Medulla oblongata (tissue), 1 donor: ENCODE measurements around the gene CHST7.

ENCODE experiments used
- DNase-seq: peaks from one replicate; pipeline ENCODE4 v3.0.0-alpha.2; 2015; ENCODE audit errors: extremely low spot score

Gene CHST7

DNA sequence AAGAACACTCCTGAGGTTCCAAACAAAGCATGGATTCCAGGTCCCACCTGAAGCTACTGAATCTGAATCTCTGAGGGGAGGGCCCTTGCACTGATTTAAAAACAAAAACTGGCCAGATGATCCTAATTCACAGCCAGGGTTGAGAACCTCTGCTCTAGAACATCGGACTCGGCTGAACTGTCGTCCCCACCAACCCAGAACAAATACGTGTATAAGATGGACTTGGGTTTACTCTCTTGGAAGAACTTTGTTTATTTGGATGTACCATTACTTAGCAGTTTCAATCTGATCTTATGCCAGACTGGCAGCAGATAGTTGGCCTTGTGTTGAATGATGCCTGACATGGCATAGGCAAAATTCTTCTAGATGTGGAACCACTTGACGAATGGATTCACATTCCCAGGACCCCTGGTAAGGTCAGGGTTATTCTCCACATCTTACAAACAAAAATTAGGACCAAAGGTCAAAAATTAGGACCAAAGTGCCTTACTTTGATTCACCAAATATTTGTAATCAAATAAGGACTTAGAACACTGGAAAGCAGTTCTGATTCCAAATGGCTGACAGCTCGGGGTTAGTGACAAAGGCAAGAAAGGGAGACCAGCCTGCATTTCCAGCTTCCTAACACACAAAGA lies 29.0 kb downstream of the CHST7 start:
- no peak for DNase-seq

DNA sequence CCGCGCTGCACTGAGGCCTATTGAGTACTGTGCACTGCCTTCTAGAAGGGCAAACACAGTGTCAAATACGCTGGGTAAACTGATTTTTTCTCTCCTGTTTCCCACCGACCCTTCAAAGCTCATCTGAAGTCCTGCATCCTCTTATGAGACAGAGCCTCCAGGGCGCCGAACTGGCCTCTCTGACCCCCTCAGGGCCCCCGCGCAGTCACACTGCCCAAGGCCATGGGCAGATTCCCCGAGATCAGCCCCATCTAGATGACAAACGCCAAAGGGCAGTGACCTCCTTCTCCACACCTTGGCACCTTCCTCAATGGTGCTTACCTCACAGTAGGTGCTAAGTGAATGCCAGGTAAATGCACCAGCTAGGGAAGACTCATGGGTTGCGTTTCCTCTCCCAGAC lies 34.4 kb downstream of the CHST7 start:
- DNase-seq, result no peak

DNA sequence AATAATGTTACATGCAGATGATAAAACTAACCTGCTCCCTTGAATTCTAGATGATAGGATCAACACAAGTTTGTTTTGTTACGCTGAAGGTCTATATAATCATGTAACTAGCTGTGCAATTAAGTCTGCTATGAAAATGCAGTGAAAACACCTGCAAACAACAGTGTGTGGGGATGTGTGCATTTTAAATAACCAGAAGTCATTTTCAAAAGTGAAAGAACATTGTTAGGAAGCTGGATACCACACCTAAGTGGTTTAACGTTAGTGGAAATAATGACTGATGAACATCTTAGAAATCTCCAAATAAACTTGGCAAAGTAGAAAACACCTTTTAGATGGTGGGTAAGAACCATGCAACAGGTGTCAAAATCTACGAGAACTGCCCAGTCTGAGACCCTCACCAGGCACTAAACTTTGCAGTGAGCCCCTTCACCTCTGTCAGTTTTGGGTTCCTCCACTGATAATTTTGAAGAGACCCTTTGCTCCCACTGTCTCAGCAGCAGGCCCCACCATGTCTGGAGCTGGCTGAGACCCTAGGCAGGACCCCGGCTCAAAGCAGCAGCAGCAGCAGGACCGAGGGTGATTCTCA lies 36.6 kb downstream of the CHST7 start:
- no peak for DNase-seq

DNA sequence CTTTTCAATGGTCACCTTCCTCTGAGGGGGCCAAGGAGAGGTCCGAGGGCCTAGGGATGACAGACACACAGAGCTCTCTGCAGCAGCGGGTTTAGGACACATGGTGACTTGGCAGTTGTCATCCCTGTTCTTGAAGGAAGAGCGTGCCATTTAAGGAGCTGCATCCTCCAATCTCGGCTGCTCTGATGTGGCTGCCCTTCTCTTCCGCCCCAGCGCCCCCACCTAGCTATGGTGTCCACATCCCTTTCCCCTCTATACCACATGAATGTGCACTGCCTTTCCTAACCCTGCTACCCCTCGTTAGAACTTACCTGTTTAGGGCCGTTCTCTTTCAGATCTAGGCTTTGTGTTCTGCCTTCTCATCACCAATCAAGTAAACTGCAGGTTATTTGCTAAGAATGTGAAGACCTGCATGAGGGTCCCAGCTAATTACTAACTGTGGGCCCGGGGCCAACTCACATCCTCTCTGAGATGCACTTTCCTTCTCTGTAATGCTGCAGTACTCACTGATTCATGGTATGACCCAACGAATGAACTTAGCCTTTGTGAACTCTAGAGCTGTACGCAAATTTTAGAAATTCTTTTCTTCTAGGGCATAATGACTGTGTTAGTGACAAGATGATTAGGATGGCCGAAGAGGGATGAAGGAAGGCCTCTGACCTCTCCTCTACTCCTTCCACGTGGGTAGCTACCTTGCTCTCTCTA lies 38.2 kb downstream of the CHST7 start:
- DNase-seq, result no peak

DNA sequence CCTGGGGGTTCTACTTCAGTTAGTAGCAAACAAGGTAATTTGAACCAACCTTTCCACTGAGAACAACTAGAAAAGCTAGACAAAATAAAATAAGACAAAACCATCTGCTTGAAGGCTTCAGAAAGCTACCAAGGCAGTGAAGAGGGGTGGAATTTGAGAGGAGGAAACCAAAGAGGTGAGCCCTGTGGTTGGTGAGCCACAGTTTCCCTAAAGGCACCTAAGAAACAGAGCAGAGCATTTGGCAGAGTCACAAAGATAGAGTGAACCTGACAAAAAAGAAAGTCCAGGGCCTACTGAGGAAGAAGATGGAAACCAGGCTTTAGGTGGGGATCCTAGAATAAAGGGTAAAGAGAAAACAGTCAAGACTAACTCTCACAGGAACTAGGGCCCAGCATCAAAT lies 44.3 kb downstream of the CHST7 start:
- no peak for DNase-seq

DNA sequence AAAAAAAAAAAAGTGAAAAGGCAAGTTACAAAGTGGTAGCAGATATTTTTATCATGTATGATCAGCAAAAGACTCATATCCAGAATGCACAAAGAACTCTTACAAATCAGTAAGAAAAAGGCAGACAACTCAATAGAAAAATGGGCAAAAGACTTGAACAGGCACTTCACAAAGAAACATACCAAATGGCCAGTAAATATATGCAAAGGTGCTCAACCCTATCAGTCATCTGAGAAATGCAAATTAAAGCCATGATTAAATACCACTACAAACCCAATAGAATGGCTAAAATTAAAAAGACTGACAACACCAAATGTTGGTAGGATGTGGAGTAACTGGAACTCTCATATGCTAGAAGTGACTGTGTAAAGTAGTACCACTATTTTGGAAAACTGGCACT lies 45.4 kb downstream of the CHST7 start:
- no peak for DNase-seq

DNA sequence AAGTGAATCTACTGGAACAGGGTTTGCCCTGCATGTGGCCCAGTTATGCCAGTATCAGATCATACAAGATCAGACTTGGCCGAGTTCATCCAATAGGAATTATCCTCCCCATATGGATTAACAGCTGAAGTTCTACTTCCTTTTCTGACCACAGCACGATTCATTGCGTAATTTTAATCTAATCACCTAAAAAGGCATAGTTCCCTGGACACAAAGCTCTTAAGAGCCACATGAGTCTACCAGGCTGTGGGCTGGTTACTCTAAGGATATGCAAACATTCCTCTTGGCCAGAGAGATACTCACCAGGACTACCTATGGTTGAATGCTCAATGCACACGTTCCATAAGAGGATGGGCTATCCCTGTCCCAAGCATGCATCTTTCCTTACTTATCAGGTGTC lies 46.9 kb downstream of the CHST7 start:
- no peak for DNase-seq

DNA sequence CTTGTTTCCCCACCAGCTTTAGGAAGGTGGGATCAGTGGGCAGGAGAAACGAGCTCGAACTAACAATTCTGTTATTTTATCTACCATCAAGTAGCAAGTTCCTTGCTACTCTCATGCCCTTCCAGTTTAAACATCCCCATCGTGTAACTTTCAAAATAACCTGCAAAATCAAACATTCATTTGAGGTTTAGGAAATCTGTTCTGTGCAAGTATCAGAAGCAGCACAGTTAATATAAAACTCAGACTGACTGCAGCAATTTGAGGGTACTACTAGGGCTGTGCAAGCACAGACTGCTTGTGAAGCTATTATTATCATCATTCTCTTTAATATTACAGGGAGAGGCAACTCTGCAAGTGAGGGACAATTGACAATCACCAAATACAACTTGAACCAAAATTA lies 48.0 kb downstream of the CHST7 start:
- DNase-seq, result no peak

DNA sequence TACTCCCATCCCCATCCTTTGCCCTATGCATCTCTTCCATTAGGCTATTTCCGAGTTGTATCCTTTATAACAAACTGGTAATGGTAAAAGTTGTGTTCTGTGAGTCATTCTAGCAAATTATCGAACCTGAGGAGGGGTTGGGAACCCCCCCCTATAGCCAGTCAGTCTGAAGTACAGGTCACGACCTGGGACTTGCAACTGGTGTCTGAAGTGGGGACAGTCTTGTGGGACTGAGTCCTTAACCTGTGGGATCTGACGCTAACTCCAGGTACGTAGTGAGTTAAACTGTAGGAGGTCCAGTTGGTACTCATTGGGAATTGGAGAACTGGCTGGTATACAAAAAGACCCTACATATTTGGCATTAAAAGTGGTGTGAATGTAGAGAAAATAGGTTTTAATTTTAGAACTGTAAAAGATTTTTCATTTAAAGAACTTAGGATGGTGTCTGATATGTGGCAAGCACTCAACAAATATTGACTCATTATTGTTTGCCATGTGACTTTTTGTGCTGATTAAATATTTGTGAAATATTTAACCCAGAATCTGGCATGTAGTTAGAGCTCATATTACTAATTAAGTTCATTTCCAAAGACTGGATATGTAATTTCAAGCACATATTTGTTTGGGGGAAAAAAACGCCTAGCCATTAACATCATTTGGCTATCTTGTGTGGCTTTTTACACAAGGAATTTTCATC lies 50.7 kb downstream of the CHST7 start:
- DNase-seq, result no peak

DNA sequence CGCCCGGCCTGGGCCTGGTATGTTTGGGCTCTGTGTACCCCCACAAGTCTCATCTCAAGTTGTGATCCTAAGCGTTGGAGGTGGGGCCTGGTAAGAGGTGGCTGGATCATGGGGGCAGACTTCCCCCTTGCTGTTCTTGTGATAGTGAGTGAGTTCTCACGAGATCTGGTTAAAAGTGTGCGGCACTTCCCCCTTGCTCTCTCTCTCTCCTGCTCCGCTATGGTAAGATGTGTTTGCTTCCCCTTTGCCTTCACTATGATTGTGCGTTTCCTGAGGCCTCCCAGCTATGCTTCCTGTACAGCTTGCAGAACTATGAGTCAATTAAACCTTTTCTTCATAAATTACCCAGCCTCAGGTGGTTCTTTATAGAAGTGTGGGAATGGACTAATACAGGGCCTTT lies 53.0 kb downstream of the CHST7 start:
- peak; percentile 8 for DNase-seq

DNA sequence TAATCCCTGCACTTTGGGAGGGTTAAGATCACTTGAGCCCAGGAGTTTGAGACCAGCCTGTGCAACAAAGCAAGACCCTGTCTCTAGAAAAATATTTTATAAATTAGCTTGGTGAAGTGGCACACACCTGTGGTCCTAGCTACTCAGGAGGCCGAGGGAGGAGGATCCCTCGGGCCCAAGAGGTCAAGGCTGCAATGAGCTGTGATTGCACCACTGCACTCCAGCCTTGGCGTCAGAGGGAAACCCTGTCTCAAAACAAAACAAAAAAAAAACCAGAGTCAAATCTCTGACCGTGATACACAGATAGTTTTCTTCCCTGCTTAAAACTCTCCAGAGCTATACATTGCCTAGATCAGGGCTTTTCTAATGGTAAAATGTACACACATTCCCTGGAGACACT lies 53.5 kb downstream of the CHST7 start:
- DNase-seq, result no peak

DNA sequence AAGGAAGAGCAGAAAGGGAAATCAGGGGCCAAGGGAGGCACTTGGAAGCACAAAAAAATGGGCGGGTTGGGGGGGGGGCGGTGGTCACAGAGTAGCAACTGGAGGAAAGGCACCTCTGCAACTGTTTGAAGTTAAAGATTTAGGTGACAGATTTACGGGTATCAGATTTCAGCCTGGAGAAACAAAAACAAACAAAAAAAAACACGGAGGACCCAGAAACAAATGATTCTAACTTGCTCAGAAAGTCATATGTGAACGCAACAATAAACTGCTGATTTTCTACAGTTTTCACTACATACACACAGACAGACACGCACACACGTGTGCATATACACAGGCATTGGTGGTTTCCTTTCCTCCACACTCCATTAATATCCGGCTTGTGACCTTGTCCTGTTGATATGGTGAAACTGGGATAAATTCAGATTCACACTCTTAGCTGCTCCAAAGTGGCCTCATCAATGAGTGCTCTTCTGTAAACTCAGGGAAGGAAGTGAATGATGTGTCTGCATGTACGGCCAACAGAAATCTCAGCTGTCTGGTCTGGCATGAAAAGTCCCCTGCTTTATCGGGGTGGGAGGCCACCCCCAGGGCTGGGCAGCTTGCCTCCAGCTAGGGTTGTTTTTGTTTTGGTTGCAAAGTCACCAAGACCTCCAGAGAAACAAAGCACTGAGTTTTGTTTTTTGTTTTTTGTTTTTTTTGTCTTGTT lies 54.3 kb downstream of the CHST7 start:
- DNase-seq, result no peak

DNA sequence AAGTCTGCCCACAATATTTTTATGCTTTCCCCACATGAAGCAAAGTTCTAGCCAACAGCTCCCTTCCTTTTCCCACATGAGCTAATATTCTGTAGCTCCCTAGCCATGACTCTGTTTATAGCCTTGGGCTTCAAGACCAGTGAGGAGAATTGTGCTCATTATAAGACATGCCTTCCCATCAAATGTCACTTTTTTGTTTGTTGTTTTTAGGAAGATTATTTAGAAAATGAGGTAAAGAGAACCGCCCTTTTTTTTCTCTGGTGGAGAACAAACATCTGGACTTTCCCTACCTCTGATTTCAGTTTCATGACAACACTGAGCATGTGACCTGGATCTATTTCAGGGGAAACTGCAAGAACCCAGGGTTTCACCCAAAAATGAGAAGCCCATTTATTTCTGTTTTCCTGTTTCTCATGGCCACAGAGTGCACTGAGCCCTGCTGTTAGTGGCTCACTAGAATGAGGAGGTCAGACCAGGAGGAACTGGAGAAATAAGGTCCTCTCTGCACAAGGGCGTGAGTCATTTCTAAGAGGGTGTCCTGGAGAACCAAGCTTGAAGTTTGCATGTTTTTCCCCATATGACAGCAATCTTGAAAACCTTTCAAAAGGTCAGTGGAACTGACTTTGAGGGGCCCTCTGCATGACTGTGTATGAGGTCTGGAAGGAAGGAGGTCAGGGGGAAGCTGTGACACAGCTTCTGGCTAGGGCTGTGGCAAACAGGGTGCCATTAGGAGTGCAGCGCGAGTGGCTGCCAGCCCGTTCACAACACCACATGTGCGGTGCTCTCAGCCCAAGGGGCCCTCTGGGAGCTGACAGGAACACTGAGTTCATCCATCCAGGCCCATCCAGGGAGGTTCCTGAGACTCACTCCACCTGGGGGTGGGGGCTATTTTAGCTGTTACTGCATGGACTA lies 55.2 kb downstream of the CHST7 start:
- DNase-seq, result peak; percentile 60

DNA sequence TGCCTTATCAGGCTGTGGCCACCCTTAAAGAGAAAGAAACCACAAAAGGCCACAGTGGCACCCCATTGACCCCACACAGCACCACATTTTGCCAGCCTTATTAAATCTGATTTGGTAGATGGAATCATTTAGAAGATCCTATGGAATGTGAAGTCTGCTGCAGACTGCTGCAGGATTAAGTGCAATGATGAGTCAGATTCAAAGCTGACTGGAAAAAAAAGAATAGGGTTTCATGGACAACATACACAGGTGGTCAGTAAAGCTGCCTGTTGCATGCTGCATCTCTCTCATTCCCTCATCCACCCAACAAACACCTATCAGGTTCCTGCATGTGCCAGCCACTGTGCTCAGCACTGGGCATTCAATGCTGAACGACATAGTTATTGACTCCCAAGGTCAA lies 56.6 kb downstream of the CHST7 start:
- DNase-seq, result no peak

DNA sequence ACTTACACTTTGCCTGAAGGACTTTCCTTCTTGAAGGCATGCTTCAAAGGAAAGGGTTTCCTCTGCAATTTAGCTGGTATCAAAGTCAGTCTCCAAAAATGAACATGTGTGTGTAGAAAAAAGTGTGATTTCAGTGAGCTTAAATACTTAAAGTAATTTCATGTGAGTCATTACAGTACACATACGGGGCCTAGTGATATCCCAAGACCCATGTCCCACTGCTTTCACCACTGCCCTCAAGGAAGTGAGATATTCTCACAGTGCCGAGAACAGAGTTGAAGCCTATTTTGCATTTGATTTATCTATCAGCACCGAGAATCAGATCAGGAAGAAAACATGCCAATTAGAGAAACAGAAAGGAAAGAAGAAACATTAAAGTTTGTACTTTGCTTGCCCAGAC lies 61.0 kb downstream of the CHST7 start:
- DNase-seq, result no peak

DNA sequence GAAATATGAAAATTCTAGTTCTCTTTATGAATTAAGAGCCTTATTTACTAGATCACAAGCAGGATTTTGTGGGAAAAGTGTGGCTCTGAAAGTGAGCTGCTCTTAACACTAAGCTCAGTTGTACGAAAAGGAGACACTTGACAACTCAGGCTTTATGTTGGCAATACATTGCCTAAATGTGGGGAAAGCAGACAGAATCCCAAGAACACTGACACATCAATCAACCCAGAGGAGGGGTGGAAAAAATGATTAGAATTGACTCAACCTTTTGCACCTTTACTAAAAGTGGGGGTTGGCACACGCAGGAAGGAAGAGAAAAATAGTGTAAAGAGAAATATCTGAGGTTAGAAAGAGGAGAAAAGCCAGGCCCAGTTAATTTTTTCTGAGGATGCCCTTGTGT lies 61.6 kb downstream of the CHST7 start:
- DNase-seq, result no peak

DNA sequence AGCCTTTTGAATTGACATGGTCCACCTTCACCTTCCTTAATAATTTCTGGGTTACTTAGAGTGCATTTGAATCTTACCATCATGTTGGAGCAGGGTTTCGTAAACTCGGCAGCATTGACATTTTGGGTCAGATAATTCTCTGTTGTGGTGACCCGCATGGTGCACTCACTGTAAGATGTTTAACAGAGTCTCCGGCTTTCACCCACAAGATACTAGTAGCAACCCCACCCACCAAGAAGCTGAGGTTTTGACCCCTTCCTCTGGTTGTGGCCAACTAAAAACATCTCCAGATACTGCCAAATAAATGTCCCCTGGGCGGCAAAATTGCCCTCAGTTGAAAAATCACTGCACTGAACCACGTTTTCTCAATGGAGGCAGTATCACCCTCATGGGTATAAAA lies 62.7 kb downstream of the CHST7 start:
- no peak for DNase-seq

DNA sequence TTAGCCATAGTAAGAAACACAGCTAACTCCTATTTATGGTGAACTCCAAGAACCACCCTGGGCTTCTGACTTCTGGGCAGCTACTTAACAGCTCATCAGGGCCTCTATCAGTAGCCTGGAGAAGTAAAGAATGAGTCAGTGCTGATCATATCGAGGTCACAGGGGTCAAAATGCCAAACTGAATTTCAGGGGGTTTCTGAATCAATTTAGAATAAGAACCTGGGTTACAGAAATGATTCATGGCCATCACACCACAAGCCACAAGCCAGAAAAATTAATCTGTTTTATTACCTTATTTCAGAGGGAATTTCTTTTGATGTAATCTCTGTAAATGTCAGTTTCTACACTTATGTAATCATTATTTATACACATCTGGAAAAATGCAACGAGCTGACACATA lies 64.4 kb downstream of the CHST7 start:
- DNase-seq, result no peak

DNA sequence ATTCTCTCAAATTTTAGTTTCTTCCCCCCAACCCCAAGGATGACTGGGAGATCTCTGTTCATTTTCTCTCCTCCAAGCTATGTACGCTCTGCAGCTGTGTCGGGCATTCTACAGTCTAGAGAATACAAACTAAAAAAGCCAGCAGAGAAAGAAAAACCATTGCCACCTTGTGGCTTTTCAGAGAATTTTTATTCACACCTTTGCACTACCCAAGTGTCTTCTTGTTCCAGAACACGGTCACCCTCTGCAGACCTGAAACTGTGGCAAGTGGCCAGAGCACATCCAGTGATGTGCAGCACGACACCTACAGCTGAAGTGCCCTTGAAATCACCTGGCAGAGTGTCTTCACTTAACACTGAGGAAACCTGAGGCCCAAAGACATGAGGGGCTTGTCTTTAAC lies 68.6 kb downstream of the CHST7 start:
- DNase-seq, result peak; percentile 25

DNA sequence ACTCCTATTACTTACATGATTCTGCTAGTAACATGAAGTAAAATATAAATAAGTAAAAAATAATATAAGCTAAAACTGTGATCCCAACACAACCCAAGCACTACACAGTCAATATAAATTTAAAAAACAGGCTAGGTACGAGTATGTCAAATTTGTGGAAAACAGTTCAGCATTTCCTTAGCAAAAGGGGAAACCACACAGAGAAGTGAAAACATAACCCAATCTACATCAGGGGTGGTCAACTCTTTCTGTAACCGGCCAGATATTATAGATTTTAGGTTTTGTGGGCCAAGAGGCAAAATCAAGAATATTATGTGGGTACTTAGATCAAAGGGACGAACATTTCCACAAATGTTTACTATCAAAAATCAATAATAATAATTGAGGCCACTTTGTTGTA lies 70.1 kb downstream of the CHST7 start:
- DNase-seq, result no peak

DNA sequence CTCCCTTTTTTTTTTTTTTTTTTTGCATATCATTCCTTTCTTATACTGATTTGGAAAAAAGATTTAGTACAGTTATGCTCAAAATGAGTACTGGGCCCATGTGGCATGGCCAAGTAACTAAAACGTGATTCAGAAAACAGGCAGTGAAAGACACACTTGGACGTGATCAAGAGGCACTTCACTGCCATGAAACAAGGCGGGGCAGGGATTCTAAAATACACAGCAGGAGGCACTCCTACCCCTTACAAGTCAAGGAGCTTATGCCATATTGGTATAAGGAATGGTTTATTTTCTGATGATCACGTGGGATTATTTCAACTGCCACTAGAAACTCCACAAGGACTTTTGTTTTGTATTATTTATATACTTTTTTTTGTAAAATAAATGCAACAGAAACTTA lies 72.0 kb downstream of the CHST7 start:
- no peak for DNase-seq
